ENCODE results near the gene APBB2.
A peak's percentile ranks its signal among the peaks of the same experiment; 100 is the strongest.
"Not testable (repeated sequence)": the region's sequence is repeated elsewhere in the genome, so short reads cannot be mapped to it uniquely, and the experiment has no call there.

APBB2 gene

DNA sequence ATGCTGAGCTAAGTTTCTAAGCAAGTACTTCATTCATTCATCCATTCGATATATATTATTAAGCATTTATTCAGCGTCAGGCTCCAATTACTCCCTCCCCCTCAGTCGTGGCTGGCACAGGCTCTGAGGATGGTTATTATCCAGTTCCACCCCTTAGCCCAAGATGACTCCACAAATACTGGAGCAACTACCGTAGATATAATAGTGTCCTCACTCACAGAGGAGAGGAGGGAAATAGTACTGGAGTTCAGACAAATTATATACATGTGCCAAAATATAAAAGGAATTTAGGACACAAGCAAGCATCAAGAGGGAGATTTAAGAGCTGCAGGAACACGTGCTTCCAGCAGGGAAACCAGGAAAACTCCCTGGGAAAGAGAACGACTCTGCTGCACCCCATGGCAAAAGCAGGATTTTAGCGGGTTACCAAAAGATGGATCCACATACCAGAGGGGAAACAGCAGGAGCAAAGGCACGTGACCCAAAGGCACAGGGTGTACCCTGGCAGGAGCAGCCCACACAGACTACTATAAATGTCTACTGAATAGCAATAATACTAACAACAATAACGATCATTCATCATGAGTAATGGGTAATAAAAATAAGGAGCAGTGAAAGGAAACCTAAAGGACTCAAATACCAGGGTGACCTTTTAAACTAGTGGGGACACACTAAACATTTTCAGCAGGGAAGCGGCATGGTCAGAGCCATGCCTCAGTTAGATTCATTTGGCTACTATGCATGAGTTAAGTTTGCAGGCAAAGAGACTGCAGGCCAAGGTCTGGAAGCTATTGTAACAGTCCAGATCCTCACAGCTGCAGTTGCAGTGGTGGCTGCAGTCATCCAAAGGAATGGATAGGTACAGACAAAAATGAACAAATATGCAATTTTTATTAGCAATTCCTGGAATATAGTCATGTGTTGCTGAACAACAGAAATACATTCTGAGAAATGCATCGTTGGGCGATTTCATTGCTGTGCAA lies 153.7 kb downstream of the APBB2 start:
- no peak for DNase-seq

DNA sequence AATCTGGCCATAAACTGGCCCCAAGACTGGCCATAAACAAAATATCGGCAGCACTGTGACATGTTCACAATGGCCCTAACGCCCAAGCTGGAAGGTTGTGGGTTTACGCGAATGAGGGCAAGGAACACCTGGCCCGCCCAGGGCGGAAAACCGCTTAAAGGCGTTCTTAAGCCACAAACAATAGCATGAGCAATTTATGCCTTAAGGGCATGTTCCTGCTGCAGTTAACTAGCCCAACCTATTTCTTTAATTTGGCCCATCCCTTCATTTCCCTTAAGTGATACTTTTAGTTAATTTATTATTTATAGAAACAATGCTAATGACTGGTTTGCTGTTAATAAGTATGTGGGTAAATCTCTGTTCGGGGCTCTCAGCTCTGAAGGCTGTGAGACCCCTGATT lies 154.9 kb downstream of the APBB2 start:
- DNase-seq: not testable (repeated sequence)

DNA sequence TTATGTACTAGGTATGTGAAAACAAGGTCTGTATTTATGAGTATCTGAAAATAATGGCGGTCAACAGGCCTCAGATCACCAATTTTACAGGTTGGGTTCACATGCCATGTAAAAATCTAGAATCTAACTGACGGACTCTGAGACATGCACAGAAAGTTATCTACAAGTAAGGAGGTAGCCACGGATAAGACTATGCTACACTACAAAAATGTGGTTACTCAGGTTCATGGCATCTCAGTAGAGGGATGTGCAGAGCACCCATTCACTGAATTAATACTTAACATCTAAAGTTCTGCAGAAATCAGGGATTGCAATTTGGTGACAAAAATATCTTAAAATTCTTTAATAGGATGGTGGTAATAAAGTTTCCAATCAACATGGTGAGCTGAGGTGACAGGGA lies 155.9 kb downstream of the APBB2 start:
- no peak for DNase-seq

DNA sequence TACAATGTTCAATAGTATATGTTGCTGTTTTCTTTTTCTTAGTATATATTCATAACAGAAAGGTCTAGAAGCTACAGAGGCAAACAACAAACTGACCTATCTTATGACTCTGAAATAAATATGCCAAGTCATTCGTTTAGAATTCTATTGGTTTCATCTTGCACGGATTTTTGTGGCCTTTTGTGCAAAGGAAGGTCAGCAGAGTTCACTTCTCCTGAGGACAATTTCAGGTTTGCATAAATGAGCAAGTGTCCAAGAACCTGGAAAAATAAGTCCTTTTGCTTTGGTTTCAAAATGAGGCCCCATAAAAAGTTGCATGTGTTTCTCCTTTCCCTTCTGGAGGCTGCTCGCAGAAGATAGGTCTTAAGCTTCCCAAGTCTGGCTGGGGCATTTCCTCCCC lies 156.9 kb downstream of the APBB2 start:
- DNase-seq: no peak

DNA sequence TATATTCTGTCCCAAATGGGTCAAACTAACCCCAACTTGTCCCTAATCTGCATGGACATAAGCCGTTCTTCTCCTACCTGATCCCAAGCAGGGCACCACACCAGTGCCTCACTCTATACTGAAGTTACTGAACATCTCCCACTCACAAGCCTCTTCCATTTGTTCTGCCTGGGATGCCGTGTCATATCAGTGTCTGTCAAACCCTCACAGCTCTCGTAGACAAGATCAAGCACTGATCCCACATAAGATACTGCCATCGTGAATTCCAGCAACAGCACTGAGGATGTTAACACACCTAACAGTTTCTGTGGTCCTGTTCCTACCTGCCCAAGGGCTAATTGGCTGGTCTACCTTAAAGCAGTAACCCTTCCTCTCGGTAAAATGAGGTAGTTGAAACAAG lies 162.1 kb downstream of the APBB2 start:
- no peak for DNase-seq

DNA sequence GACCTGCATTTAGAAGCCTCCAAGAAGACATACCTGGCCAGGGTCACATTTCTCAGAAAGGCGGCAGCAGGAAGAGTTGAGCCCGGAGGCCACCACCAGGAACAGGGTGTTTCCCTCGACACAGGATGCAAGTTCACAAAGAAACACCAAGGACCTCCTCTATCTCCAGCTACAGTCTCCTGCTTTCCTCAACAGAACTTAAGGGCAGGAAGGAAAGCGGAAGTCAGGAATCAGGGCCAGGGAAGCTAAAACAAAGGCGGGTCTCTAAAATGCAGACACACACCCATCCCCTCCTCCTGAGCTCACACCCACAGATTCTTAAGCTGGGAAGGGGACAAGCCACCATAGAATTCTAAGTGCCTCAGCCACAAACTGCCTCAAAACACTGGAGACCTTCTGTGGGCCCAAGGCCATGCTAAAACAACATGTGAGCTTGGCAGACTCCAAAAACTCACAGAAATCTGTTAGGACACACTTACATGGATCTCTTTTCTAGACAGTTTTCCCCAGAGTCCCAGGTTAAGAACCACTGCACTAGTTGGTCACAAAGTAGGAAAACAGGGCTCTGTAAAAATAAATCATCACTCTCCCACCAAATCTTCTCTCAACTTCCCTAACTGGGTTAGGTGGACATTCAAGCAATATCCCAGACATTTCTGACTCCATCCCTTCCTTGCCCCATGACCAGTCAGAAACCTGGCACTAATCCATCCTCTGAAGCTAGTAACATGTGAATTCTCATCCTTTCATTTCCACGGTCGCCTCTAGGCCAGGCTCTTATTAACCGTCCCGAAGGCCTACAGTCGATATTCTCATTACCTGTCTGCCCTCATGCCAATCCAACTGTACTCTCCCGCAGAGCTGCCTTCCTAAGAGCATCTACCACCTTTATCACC lies 163.2 kb downstream of the APBB2 start:
- no peak for DNase-seq

DNA sequence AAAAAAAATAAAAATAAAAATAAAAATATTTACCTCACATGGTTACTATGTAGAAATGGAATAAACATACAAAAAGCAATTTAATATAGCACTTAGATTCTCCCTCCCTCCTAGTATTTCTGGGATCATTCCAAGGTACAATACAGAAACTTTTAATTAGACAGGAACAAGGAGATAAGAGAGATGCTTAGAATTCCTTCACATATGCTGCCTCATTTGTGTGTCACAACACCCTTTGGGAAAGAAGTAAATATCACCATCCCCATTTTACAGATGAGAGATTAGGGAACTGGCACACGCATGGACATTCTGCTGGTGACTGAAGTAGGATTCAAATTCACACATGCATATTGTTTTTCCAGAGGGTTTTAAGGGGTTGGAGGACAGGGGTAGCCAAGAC lies 164.2 kb downstream of the APBB2 start:
- no peak for DNase-seq

DNA sequence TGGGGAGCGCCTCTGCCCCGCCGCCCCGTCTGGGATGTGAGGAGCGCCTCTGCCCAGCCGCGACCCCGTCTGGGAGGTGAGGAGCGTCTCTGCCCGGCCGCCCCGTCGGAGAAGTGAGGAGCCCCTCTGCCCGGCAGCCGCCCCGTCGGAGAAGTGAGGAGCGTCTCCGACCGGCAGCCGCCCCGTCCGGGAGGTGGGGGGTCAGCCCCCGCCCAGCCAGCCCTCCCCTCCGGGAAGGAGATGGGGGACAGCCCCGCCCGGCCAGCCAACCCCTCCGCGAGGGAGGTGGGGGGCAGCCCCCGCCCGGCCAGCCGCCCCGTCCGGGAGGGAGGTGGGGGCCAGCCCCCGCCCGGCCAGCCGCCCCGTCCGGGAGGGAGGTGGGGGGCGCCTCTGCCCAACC lies 165.2 kb downstream of the APBB2 start:
- not testable (repeated sequence) for DNase-seq

DNA sequence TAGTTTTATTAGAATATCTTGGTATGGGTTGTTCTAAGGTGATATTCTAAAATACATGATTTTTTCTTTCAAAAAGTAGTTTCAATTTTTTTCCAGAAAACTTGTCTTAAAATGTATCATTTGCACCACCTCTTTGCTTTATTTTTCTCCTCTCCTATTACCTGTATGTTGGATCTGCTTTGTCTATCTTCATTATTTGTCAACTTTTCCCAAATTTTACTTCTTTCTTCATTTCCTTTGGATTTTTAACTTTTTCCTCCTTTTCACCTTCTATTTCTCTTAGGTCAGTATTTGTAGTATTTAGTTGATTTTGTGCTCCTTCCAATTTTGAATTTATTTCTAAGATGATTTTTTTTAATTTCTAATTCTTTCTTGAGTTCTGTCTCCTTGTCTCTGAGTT lies 169.6 kb downstream of the APBB2 start:
- no peak for DNase-seq

DNA sequence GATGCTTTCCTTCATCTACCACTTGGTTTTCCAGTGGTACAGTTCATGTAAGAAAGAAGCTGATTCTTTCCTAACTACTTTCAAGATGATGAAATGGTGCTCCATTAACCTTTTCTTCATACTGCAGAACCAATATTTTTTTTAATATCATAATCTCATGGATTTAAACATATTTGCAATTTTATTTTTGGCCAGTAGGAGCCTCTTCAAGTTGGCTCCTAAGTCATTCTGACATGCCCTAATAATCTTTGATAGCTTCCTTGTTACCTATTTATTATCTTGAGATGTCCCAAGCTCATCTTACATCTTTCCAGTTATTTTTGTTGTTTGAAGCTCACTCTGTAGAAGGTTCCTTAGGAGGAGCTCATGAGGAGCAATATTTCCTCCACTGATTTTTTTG lies 170.2 kb downstream of the APBB2 start:
- DNase-seq: no peak

DNA sequence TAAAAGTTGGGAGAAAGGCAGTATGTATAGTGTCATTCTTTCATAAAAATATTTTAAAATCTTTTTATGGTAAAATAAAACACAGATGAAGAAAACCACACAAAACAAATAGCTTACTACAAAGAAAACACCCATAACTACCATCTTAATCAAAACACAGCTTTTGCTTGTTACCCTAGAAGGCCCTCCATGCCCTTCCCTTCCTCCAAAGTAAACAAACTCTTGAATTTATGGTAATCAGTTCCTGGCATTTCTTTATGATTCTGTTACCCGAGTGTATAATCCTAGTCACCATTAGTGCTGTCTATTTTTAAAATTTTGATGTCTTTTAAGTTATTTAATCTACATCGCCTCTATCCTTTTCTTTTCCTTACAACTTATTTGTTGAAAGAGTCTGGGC lies 170.9 kb downstream of the APBB2 start:
- no peak for DNase-seq

DNA sequence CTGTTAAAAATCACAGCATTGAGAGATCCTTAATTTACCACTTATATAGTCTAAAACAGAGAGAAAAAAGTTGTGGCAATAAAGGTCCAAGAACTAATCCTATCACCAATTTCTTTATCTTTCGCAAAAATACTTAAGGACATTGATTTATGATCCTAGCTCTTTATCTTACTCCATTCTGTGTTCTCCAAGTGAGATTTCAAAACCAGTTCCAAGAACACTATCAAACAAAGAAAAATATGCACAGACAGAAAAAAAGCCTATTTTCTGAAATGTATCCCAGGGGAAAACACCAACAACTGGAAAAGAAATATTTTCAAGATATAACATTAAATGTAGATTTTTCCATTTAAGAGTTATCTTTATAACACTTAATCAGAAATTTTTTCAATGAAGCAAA lies 172.8 kb downstream of the APBB2 start:
- DNase-seq: no peak

DNA sequence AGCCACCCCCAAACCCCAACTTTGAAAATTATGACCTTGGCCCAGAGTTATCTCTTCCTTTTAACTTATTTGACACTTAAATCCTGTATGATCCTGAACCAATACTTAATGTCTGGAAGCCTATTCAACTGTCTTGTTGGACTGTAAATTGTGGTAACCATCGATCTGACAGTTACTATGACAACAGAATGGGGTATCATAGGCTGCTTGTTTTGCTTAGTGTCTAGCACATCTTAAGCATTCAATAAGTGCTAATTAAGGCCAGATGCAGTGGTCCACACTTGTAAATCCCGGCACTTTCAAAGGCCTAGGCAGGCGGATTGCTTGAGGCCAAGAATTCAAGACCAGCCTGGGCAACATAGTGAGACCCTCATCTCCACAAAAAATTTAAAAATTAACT lies 175.0 kb downstream of the APBB2 start:
- DNase-seq: no peak

DNA sequence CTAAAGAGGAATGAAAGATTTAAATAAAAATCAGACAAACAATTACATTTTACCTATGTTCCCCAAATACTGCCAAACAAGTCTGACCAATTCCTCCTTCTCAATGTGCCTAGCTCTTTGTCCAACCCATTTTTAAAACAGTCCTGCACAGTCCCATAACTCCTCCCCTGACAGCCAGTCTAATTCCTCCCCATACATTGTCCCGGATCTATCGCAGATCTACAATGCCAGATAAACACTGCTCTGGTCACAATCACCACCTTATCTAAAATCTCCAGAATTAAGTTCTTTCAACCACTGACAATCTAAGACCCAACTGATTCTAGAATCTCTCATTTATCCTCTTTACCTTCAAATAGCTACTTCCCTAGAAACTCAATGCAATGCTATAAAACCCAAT lies 176.0 kb downstream of the APBB2 start:
- DNase-seq: no peak

DNA sequence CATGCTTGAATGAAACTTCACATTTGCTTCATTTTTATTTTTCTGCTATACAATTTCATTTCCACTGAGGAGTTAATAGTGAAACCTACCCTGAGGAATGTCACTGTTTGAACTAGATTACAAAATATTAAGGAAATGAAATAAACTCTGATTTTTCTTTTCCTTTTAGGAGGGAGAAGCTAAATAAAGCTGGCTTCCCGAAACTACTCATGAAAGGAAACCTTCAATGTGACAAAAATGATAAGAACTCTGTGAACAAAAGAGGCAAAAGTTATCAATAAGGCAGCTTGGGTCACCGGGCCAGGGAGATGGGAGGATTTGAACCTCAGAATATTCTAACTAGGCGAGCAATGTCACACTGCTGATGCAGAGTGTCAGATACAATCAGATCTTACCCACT lies 185.2 kb downstream of the APBB2 start:
- DNase-seq: no peak

DNA sequence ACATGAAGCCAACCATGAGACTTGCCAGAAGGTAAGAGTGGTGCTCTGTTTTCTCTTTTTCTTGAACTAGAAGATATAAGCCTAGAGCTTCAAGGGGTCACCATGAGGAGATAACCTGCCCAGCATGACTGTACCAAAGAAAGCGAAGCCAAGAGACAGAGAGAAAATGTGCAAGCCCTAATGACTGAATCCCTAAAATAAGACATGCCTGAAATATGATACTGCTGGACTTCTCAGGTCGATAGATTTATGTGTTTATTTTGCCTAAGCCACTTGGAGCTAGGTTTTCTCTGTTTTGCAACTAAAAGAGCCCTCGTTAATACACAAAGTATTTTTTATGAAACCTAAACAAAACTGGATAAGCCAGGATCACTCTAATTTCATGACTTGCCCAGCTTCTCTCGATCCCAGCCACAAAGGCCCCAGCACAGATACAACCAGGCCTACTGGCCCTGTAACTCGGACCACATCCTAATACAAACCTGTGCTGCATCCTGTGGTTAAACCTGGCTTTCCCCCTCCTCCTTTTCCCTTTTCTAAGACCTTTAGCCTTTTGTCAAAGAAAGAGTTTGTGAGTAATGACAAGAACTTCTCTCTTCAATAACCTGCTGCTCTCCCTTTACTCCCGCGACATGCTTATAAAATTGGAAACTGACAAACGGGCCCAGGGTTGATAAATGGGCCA lies 185.8 kb downstream of the APBB2 start:
- no peak for DNase-seq

DNA sequence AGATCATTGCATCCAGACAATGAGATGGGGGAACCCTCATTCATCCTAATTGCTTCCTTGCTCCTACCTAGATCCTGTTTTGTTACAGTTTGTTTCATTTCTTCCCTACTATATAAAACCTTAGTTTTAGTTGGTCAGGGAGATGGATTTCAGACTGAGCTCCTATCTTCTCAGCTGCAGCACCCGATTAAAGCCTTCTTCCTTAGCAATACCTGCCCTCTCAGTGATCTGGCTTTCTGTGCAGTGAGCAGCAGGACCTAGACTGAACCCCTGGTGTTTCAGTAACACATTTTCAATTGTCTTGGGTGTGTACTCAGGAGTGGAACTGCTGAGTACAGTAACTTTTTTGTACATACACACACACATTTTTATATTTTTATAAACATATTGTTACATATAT lies 187.4 kb downstream of the APBB2 start:
- no peak for DNase-seq

DNA sequence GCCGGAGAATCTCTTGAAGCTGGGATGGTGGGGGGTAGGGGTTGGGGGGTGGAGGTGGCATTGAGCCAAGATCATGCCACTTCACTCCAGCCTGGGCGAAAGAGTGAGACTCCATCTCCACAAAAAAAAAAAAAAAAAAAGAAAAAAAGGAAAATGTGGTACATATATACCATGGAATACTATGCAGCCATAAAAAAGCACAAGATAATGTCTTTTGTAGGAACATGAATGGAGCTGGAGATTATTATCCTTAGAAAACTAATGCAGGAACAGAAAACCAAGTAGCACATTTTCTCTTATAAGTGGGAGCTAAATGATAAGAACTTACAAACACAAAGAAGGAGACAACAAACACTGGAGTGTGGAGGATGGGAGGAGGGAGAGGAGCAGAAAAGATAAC lies 188.5 kb downstream of the APBB2 start:
- no peak for DNase-seq

DNA sequence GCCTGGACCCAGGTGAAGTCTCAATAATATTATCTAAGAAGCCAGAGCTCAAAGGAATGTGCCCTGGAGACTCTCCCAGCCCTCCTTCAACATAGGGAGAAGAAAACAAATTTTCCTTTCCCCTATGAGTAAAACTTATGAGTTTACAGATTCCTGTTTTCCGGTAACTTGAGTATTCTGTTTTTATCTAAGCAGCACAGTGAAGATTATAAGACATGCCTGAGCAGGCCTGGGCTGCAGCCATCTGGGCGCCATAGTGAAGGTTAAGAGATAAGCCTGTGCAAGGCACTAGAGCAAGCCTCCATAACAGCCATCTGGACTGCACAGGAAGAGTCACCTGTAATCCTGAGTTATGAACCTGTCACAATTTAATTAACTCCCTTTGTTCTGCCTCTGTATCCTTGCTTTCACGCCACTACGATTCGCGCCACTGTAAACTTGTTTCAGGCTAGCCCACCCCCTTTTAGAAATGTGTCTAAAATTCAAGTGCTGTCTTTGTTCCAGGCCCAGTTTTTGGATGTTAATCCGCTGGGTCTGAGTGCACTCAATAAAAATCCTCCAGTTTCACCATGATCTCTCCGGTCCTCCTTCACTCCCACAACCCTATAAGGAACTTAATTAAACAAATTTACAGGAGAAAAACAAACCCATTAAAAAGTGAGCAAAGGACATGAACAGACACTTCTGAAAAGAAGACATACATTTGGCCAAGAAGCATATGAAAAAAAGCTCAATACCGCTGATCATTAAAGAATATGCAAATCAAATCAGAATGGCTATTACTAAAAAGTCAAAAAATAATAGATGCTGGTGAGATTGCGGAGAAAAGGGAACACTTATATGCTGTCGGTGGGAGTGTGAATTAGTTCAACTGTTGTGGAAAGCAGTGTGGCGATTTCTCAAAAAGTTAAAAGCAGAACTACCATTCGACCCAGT lies 189.5 kb downstream of the APBB2 start:
- DNase-seq: peak in 1 of 4 experiments; percentile 6

DNA sequence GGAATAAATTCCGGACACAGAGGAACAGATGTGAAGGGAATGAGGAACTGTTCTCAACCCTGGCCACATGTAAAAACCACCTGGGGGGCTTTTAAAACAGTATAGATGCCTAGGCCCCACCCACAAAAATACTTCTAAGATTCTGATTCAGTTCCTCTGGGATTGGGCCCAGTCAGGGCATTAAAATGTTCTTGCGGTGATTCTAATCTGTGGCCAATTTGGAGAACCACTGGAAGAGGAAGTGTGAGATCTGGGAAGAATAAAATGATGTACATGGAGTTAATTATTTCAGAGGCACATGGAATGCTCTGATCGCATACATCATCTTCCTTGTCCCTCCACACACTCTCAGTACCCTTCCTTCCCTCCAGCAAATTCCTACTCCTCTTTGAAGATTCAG lies 192.2 kb downstream of the APBB2 start:
- DNase-seq: no peak

DNA sequence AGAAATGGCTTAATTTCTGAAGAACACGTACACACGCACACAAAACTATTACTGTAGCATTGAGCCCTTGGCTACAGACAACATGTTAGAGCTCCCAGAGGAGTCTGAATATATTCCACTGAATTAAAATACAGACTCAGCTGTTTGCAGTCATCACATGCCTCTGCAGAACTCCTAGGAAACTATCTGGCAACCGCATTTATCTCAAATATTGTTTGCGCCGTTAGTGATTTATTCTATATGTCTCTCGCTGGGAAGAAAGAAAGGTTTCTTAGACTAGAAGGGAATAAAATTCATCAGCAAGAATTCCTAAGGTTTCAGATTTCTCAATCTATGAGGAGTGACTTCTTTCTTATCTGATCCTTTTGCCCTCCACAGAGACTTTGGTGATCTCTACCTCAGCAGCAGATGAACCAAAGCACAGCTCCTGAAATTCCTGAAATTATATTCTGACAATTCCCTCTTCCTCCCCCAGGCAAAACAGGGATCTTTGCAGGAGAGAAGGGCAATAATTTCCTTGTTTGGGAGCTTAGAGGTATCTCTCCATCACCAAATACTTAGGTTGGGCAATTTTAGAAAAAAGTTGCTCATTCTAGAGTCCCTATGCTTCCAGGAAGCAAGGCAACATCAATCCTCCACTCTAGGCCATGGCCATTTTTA lies 199.2 kb downstream of the APBB2 start:
- DNase-seq: no peak
